Glomerular endothelial cell (primary cell): Measurements from ENCODE around the gene MRPL3. TPM values are rescaled to one million over a fixed set of nuclear protein-coding genes. Genes with fewer than 3 reads are reported as not detected.
"Not testable (repeated sequence)": the region's sequence is repeated elsewhere in the genome, so short reads cannot be mapped to it uniquely, and the experiment has no call there.

Experiments used
- DNase-seq: peaks from one replicate; pipeline ENCODE4 v3.0.0-alpha.2; 2011; ENCODE audit warnings: low read depth, low spot score; ENCODE audit errors: extremely low read depth
- total RNA-seq: library from RNA; depleted of rRNA; stranded (reverse); fragments of >200 nt; gene quantifications from 2 replicates; pipeline ENCODE4 v1.2.3, GENCODE V29; 2015

MRPL3 gene
- total RNA-seq, 1 donor from 2014 or later, result 51.9 TPM

GRCh38 chr3:131501949-131502348 is 822 bp downstream of the MRPL3 start:
- DNase-seq, result no peak

DNA sequence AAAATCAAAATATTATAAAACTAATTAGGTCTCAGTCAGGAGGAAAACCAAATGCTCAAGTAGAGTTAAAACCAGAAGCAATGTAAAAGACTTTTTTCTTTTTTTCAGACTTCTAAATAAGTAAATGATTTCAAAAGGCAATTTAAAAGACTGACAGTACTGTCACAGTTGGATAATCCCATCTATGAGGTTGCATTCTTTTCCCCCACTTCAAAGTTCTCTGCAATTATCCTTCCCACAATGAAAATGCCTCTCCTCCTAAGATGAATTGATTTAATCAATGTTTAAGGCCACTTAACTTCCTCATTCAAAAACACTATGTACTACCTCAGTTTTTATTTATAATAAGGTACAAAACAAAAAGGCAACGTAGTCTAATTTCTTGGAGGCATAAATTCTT is 8.1 kb downstream of the MRPL3 start:
- DNase-seq, result no peak

DNA sequence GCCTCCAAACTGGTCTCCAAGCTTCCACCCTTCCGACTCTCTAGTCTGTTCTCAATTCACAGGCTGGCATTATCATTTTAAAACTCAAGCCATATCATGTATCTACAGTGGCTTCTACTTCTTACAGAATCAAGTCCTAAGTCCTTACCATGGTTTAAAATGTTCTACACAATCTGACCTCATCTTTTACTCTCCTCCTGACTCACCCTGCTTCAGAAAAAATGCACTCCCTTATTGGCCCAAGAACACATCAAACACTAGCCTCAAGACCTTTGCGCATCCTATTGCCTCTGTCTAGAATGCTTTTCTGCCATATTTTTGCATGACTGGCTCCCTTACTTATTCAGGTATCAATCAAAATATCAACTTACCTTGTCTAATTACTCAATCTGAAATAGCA is 11.0 kb downstream of the MRPL3 start:
- DNase-seq, result no peak

DNA sequence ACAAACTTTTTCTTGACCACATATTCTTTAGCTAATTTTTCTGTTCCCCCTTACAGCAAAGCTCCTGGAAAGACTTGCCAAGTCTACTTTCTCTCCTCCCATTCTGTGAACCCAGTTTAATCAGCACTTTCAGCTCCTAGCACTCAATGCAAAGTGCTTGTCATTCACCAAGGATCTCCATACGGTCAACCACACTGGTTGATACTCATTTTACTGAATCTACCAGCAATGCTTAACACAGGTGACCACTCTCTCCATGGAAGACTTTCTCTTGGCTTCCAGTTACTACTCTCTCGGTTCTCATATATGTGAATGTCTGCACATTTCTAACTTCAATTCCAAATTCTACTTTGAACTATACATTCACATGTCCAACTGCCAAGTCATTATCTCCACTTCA is 11.7 kb downstream of the MRPL3 start:
- DNase-seq, result no peak

GRCh38 chr3:131486545-131486944 is 16.2 kb downstream of the MRPL3 start:
- DNase-seq, result not testable (repeated sequence)

- DNase-seq, result no peak
Observed at GRCh38 chr3:131485119-131485518, 17.7 kb downstream of the MRPL3 start.

- no peak for DNase-seq
Observed at GRCh38 chr3:131484496-131485111, 18.2 kb downstream of the MRPL3 start.

- no peak for DNase-seq
Observed at GRCh38 chr3:131480116-131480515, 22.7 kb downstream of the MRPL3 start.

DNA sequence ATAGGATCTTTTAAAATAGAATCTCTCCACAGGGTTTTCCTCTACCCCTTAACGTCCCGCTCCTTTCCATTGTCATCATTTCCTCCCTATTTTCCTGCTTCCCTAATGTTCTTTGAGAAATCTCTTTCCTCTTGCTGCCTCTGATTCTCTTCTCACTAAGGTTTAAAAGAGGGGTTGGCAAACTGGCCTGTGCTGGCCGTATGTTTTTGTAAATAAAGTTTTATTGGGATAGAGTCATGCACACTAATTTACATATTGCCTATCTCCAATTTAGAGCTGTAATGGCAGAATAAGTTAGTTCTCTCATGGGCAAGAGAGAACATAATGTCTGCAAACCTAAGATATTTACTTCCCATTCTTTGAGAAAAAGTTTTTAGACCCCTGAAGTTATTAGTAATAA is 25.0 kb downstream of the MRPL3 start:
- no peak for DNase-seq

- DNase-seq, result no peak
Observed at GRCh38 chr3:131474115-131474514, 28.7 kb downstream of the MRPL3 start.

- DNase-seq, result no peak
Observed at GRCh38 chr3:131470377-131470776, 32.4 kb downstream of the MRPL3 start.

GRCh38 chr3:131458653-131459052 is 44.1 kb downstream of the MRPL3 start:
- no peak for DNase-seq

GRCh38 chr3:131457220-131457619 is 45.6 kb downstream of the MRPL3 start:
- DNase-seq, result no peak

DNA sequence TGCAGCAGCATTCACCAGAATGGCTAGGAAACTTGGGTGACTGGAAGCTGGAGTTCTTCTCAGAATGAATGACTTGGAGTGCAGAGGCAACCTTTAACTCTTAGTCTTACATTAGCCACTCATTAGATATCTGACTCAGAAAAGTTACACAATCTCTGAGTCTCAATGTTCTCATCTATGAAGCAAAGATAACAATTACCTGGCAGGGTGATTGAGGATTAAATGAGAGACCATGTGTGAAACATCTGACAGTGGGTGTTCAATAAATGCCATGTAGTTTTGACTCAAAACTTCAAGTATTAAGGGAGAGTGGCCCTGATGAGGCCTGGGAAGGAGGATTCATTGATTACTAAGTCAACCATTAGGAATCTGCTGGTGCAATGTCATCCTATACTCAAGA is 48.3 kb downstream of the MRPL3 start:
- no peak for DNase-seq

GRCh38 chr3:131453533-131453932 is 49.2 kb downstream of the MRPL3 start:
- no peak for DNase-seq

- DNase-seq, result no peak
Observed at GRCh38 chr3:131447349-131447748, 55.4 kb downstream of the MRPL3 start.

DNA sequence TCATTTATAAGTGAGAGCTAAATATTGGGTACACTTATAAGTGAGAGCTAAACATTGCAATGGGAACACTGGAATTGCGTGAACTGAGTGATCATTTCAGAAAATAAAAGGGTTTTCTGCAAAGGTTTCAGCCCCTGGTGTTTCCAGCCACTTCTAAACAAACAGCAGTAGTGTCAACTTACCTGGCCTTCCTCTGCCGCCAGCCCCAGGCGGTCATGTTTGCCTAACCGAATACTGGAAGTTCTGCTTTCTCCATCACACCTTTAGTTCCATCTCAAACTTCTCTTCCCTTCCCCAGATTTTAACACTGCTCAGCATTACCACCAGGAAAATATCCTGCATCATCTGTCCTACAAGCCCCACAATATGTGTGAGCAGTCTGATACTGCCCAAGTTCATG is 58.6 kb downstream of the MRPL3 start:
- DNase-seq, result no peak

GRCh38 chr3:131439084-131439483 is 63.7 kb downstream of the MRPL3 start:
- no peak for DNase-seq

DNA sequence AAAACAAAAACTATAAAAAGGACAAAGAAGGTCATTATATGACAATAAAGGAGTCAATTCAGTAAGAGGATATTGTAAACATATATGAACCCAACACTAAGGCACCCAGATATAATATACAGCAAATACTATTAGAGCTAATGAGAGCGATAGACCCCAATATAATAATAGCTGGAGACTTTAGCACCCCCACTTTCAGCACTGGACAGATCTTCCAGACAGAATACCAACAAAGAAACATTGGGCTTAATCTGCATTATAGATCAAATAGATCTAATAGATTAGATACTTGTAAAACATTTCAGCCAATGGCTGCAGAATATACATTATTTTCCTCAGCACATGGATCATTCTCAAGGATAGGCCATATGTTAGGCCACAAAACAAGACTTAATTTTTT is 67.8 kb downstream of the MRPL3 start:
- DNase-seq, result no peak

DNA sequence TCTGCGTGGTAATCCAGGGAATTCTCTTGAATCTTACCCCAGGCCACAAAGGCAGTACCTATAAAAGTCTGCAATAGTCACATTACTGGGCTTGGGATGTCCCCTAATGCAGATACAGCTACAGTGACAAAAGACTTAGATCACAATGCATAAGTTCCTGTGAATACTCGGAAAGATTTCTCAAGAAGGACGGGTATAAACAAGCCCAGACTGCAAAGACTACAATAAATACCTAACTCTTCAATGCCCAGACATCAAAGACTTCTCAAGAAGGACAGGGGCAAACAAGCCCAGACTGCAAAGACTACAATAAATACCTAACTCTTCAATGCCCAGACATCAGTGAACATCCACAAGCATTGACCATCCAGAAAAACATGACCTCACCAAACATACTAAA is 70.3 kb downstream of the MRPL3 start:
- no peak for DNase-seq

GRCh38 chr3:131431754-131432153 is 71.0 kb downstream of the MRPL3 start:
- no peak for DNase-seq

GRCh38 chr3:131427226-131427625 is 75.5 kb downstream of the MRPL3 start:
- DNase-seq, result no peak

DNA sequence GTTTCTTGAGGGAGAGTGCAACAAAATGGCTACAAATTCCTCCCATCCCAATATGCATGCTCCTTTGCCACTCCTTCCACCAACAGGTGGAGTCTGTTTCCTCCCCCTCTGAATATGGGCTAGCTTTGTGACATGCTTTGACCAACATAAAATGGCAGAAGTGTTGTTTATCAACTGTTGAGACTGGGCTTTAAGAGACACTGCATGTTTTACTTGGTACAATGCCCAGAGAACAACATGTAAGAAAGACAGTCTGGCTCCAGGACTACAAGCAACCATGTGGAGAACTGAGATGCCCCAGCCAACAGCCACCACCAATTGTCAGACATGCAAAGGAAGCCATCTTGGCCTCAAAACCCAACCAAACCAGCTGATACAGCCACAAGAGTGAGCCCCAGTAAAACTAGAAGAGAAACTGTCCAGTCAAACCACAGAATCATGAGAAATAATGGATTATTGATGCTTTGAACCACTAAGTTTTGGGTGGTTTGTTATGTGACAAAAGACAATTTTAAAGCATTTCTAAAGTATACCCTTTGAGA is 80.7 kb downstream of the MRPL3 start:
- no peak for DNase-seq
